Neural cell (in vitro differentiated cells): Measurements from ENCODE around the gene STK24. TPM values are rescaled to one million over a fixed set of nuclear protein-coding genes. Genes with fewer than 3 reads are reported as not detected.

Experiments
- H2AFZ ChIP-seq: fragments of 200-600, 300-800 bp; sonication (generic), shearing (Covaris generic); 2 replicates; pipeline ENCODE4 v1.6.0; 2014; ENCODE audit warnings: low read depth, mild to moderate bottlenecking, antibody characterized with exemption, low read length, moderate library complexity
- H3F3A ChIP-seq: fragments of 200-600 bp; shearing (Covaris generic); 2 replicates; pipeline ENCODE4 v1.6.1; 2016; ENCODE audit warnings: mild to moderate bottlenecking, moderate library complexity, mixed read lengths, antibody characterized with exemption, low read length; ENCODE audit not compliant: insufficient read depth, poor library complexity, severe bottlenecking
- H3K27ac ChIP-seq: fragments of 200-600, 300-800 bp; sonication (generic), shearing (Covaris generic); 2 replicates; pipeline ENCODE4 v1.5.1; 2014; ENCODE audit warnings: mild to moderate bottlenecking, low read length, moderate library complexity
- H3K27me3 ChIP-seq: fragments of 300-800, 200-600 bp; sonication (generic), shearing (Covaris generic); 2 replicates; pipeline ENCODE4 v1.6.0; 2014; ENCODE audit warnings: mild to moderate bottlenecking, low read depth, low read length, moderate library complexity; ENCODE audit not compliant: insufficient read depth
- H3K36me3 ChIP-seq: fragments of 300-800, 200-600 bp; sonication (generic), shearing (Covaris generic); 2 replicates; pipeline ENCODE4 v1.5.1; 2014; ENCODE audit warnings: mild to moderate bottlenecking, antibody characterized with exemption, low read length, moderate library complexity; ENCODE audit not compliant: insufficient read depth
- H3K4me2 ChIP-seq: fragments of 300-800, 200-600 bp; sonication (generic), shearing (Covaris generic); 2 replicates; pipeline ENCODE4 v1.6.0; 2014; ENCODE audit warnings: mild to moderate bottlenecking, low read length
- H3K4me3 ChIP-seq: fragments of 300-800, 200-600 bp; sonication (generic), shearing (Covaris generic); 2 replicates; pipeline ENCODE4 v1.5.1; 2014; ENCODE audit warnings: mild to moderate bottlenecking, low read length, moderate library complexity
- H3K79me2 ChIP-seq: fragments of 200-600 bp; shearing (Covaris generic); replicated peaks from 2 replicates; pipeline ENCODE4 v1.6.0; 2014; ENCODE audit warnings: mild to moderate bottlenecking, low read length, moderate library complexity; ENCODE audit not compliant: insufficient read depth
- H3K9ac ChIP-seq: fragments of 300-800, 200-600 bp; sonication (generic), shearing (Covaris generic); 2 replicates; pipeline ENCODE4 v1.6.1; 2016; ENCODE audit warnings: mild to moderate bottlenecking, low read length, mixed read lengths
- H3K9me2 ChIP-seq: fragments of 200-600 bp; shearing (Covaris generic); 2 replicates; pipeline ENCODE4 v1.6.1; 2016; ENCODE audit warnings: mild to moderate bottlenecking, low read length, mixed read lengths; ENCODE audit not compliant: insufficient read depth
- H3K9me3 ChIP-seq: fragments of 200-600, 300-800 bp; sonication (generic), shearing (Covaris generic); 2 replicates; pipeline ENCODE4 v1.6.1; 2016; ENCODE audit warnings: mild to moderate bottlenecking, mixed run types, low read length, moderate library complexity, mixed read lengths
- H4K20me1 ChIP-seq: fragments of 200-600 bp; shearing (Covaris generic); 2 replicates; pipeline ENCODE4 v1.6.1; 2016; ENCODE audit warnings: mild to moderate bottlenecking, mixed run types; ENCODE audit not compliant: insufficient read depth
- CTCF ChIP-seq: fragments of 450-650 bp; IDR thresholded peaks from 2 replicates; pipeline ENCODE4 v1.5.1; 2014; ENCODE audit warnings: antibody characterized with exemption, mild to moderate bottlenecking, moderate library complexity; ENCODE audit not compliant: poor library complexity, severe bottlenecking
- EP300 ChIP-seq: fragments of 450-650 bp; conservative IDR thresholded peaks from 2 replicates; pipeline ENCODE4 v1.6.1; 2014; ENCODE audit warnings: antibody characterized with exemption, mild to moderate bottlenecking, moderate library complexity; ENCODE audit not compliant: poor library complexity, severe bottlenecking
- EZH2 ChIP-seq: fragments of 200-600, 300-800 bp; shearing (Covaris generic), sonication (generic); IDR thresholded peaks from 2 replicates; pipeline ENCODE4 v1.6.1; 2014; ENCODE audit warnings: antibody characterized with exemption, low read length, borderline replicate concordance, mild to moderate bottlenecking; ENCODE audit not compliant: insufficient read depth, poor library complexity, severe bottlenecking
- MXI1 ChIP-seq: fragments of 450-650 bp; conservative IDR thresholded peaks from 2 replicates; pipeline ENCODE4 v1.6.1; 2014; ENCODE audit warnings: antibody characterized with exemption, mild to moderate bottlenecking; ENCODE audit not compliant: poor library complexity, severe bottlenecking
- POLR2AphosphoS5 ChIP-seq: IDR thresholded peaks from 2 replicates; pipeline ENCODE4 v1.6.1; 2012
- RAD21 ChIP-seq: fragments of 450-650 bp; conservative IDR thresholded peaks from 2 replicates; pipeline ENCODE4 v1.6.1; 2014; ENCODE audit warnings: antibody characterized with exemption, mild to moderate bottlenecking, moderate library complexity
- REST ChIP-seq: IDR thresholded peaks from 2 replicates; pipeline ENCODE4 v1.6.1; 2012; ENCODE audit warnings: borderline replicate concordance
- SMC3 ChIP-seq: fragments of 450-650 bp; conservative IDR thresholded peaks from 2 replicates; pipeline ENCODE4 v1.6.1; 2014; ENCODE audit warnings: antibody characterized with exemption, mild to moderate bottlenecking, moderate library complexity; ENCODE audit not compliant: poor library complexity
- TAF1 ChIP-seq: IDR thresholded peaks from 2 replicates; pipeline ENCODE4 v1.6.1; 2012; ENCODE audit warnings: low read depth
- polyA plus RNA-seq: library from polyadenylated mRNA; depleted of rRNA; stranded (reverse); fragments of >200 nt; gene quantifications from 2 replicates; pipeline ENCODE4 v1.2.3, GENCODE V29; 2014

The STK24 gene
- polyA plus RNA-seq, 1 donor from 2014 or later, result 66.0 TPM

GRCh38 chr13:98544104-98544710 lies 32.7 kb downstream of the STK24 start:
- Histone ChIP-seq H3K27ac (no peak overlapping the region), H3K4me2 (no peak overlapping the region), H4K20me1 (no peaks in the 10 kb centered on the region)

GRCh38 chr13:98543378-98544103 lies 33.4 kb downstream of the STK24 start:
- Histone ChIP-seq H3K27ac (no peak overlapping the region), H3K27me3 (no peaks in the 10 kb centered on the region), H2AFZ (no peak overlapping the region), H3K9ac (no peak overlapping the region), H3K9me3 (peaks cover 3% of the 10 kb centered on the region), H3F3A (no peaks in the 10 kb centered on the region), H3K9me2 (no peaks in the 10 kb centered on the region), H3K79me2 (peaks cover 55% of the 10 kb centered on the region), H3K4me3 (no peak overlapping the region), H3K4me2 (no peak overlapping the region), H3K36me3 (no peaks in the 10 kb centered on the region), H4K20me1 (no peaks in the 10 kb centered on the region)
- TF ChIP-seq CTCF (no peak), EP300 (no peak), RAD21 (no peak), EZH2 (no peak), MXI1 (no peak), REST (no peak), POLR2AphosphoS5 (no peak), SMC3 (no peak), TAF1 (no peak)

More at GRCh38 chr13:98544104-98544710, 32.7 kb downstream of the STK24 start:
- TF ChIP-seq POLR2AphosphoS5, result no peak
- TF ChIP-seq TAF1, result no peak
- H3K4me3 ChIP-seq, result no peak overlapping the region
- no peak overlapping the region for H2AFZ ChIP-seq
- no peaks in the 10 kb centered on the region for H3K9me2 ChIP-seq
- H3K27me3 ChIP-seq, result no peaks in the 10 kb centered on the region
- peaks cover 49% of the 10 kb centered on the region for H3K79me2 ChIP-seq
- H3K9me3 ChIP-seq, result no peaks in the 10 kb centered on the region
- no peak overlapping the region for H3K9ac ChIP-seq
- H3F3A ChIP-seq, result no peaks in the 10 kb centered on the region
- no peaks in the 10 kb centered on the region for H3K36me3 ChIP-seq
